HCT116 (cell line): Measurements from ENCODE around the gene BACH1. TPM values are rescaled to one million over a fixed set of nuclear protein-coding genes. Genes with fewer than 3 reads are reported as not detected.

Source experiments
- ATAC-seq: fragments of 200-7000 bp; cut with Tn5 transposase; 2 replicates; pipeline ENCODE4 v1.9.1; 2020; ENCODE audit warnings: mild to moderate bottlenecking, moderate library complexity
- BruUV-seq: library from RNA; stranded (reverse); fragments of 400-500 nt; replicated peaks from 2 replicates; lab custom pipeline; 2021; lab: Mats Ljungman, UMichigan
- CTCF ChIA-PET: fragments of 300-600 bp; sonication (Branson Sonifier 250); formaldehyde crosslinking; loops from one replicate; lab custom pipeline; 2021; ENCODE audit warnings: antibody characterized with exemption; lab: Charles Lee
- POLR2A ChIA-PET: fragments of 300-600, 350-600 bp; sonication (Branson Sonifier 250); formaldehyde crosslinking; loops from one replicate; lab custom pipeline; 2021; ENCODE audit warnings: antibody characterized with exemption; lab: Charles Lee
- RAD21 ChIA-PET, 2 experiments: fragments of 300-600 bp; sonication (Branson Sonifier 250); formaldehyde crosslinking; loops; one replicate each; lab custom pipeline; 2023; ENCODE audit warnings: low total read pairs in 2 of 2; ENCODE audit not compliant: uncharacterized antibody in 2 of 2, unreplicated experiment in 2 of 2, low non-redundant PET in 1 of 2; lab: Charles Lee
- DNase-seq: peaks from one replicate; pipeline ENCODE4 v3.0.0-alpha.2; 2010; ENCODE audit warnings: low read depth, low spot score
- H2AFZ ChIP-seq: fragments of 200-600 bp; shearing (Covaris generic), sonication (generic); 2 replicates; pipeline ENCODE4 v1.6.1; 2017; ENCODE audit warnings: low read depth, mixed run types, mixed read lengths, antibody characterized with exemption, low read length; ENCODE audit not compliant: poor library complexity, severe bottlenecking
- H3K27ac ChIP-seq: 2 replicates; pipeline ENCODE4 v1.5.1; 2012; ENCODE audit warnings: low read depth, low read length
- H3K27me3 ChIP-seq: fragments of 200-600 bp; sonication (generic); 2 replicates; pipeline ENCODE4 v1.6.1; 2016; ENCODE audit warnings: mixed run types, low read length, mixed read lengths; ENCODE audit not compliant: insufficient read depth
- H3K36me3 ChIP-seq, 2 experiments: fragments of 200-500 bp in 1 of 2; fragments of 200-600 bp in 1 of 2; sonication (Bioruptor generic) in 1 of 2; sonication (generic) in 1 of 2; 2 replicates each; pipeline versions ENCODE4 v1.5.1 to v1.6.1; 2014 to 2016; ENCODE audit warnings: low read length in 2 of 2, inconsistent platforms in 1 of 2, mixed read lengths in 1 of 2, mixed run types in 1 of 2; ENCODE audit not compliant: insufficient read depth in 2 of 2, control insufficient read depth in 1 of 2
- H3K4me1 ChIP-seq, 2 experiments: fragments of 200-600 bp in 1 of 2; sonication (generic) in 1 of 2; 2 replicates each; pipeline versions ENCODE4 v1.5.1 to v1.6.1; 2012 to 2017; ENCODE audit warnings: low read length in 2 of 2, inconsistent platforms in 1 of 2, mild to moderate bottlenecking in 1 of 2, mixed read lengths in 1 of 2, mixed run types in 1 of 2, moderate library complexity in 1 of 2; ENCODE audit not compliant: insufficient read depth in 2 of 2, control insufficient read depth in 1 of 2
- H3K4me2 ChIP-seq: fragments of 200-600 bp; sonication (generic); 2 replicates; pipeline ENCODE4 v1.6.1; 2017; ENCODE audit warnings: mixed run types, low read length, mixed read lengths
- H3K4me3 ChIP-seq, 2 experiments: fragments of 200-600 bp in 1 of 2; sonication (generic) in 1 of 2; replicated peaks in 1 of 2; 2 replicates each; pipeline ENCODE4 v1.5.1; 2011 to 2016; ENCODE audit warnings: low read length in 2 of 2, control low read depth in 1 of 2, low read depth in 1 of 2, mild to moderate bottlenecking in 1 of 2, mixed read lengths in 1 of 2, mixed run types in 1 of 2
- H3K79me2 ChIP-seq: fragments of 200-600 bp; sonication (generic); 2 replicates; pipeline ENCODE4 v1.6.1; 2017; ENCODE audit warnings: mild to moderate bottlenecking, mixed run types, low read length, moderate library complexity, mixed read lengths; ENCODE audit not compliant: insufficient read depth
- H3K9ac ChIP-seq: fragments of 200-600 bp; sonication (generic); 2 replicates; pipeline ENCODE4 v1.6.1; 2016; ENCODE audit warnings: low read length, mixed read lengths
- H3K9me2 ChIP-seq: fragments of 200-600 bp; sonication (generic), shearing (Covaris generic); 2 replicates; pipeline ENCODE4 v1.6.1; 2017; ENCODE audit warnings: mixed run types, mild to moderate bottlenecking, moderate library complexity; ENCODE audit not compliant: insufficient read depth
- H3K9me3 ChIP-seq, 2 experiments: fragments of 200-500 bp in 1 of 2; fragments of 200-600 bp in 1 of 2; sonication (Bioruptor generic) in 1 of 2; sonication (generic) in 1 of 2; 2 replicates each; pipeline ENCODE4 v1.6.1; 2014 to 2017; ENCODE audit warnings: low read length in 2 of 2, mixed read lengths in 2 of 2, inconsistent platforms in 1 of 2, low read depth in 1 of 2, mild to moderate bottlenecking in 1 of 2, mixed run types in 1 of 2, moderate library complexity in 1 of 2; ENCODE audit not compliant: control insufficient read depth in 1 of 2, insufficient read depth in 1 of 2
- H4K20me1 ChIP-seq: fragments of 200-600 bp; sonication (generic), shearing (Covaris generic); 2 replicates; pipeline ENCODE4 v1.6.1; 2017; ENCODE audit warnings: mixed run types, mild to moderate bottlenecking, moderate library complexity; ENCODE audit not compliant: insufficient read depth
- ATF3 ChIP-seq: IDR thresholded peaks from 2 replicates; pipeline ENCODE4 v1.6.1; 2012
- CBX3 ChIP-seq: IDR thresholded peaks from 2 replicates; pipeline ENCODE4 v1.6.1; 2012; ENCODE audit warnings: low read depth
- EGR1 ChIP-seq: IDR thresholded peaks from 2 replicates; pipeline ENCODE4 v1.6.1; 2012; ENCODE audit warnings: low read depth
- ELF1 ChIP-seq: IDR thresholded peaks from 2 replicates; pipeline ENCODE4 v1.6.1; 2012; ENCODE audit warnings: low read depth, borderline replicate concordance
- EZH2phosphoT487 ChIP-seq: fragments of 200-600 bp; IDR thresholded peaks from 2 replicates; pipeline ENCODE4 v1.6.1; 2018; ENCODE audit warnings: antibody characterized with exemption, borderline replicate concordance
- MAX ChIP-seq: IDR thresholded peaks from 2 replicates; pipeline ENCODE4 v1.6.1; 2012
- POLR2A ChIP-seq: IDR thresholded peaks from 2 replicates; pipeline ENCODE4 v1.7.0; 2011; ENCODE audit warnings: borderline replicate concordance; ENCODE audit not compliant: insufficient read depth, insufficient read length; ENCODE audit errors: extremely low read depth
- POLR2AphosphoS5 ChIP-seq: IDR thresholded peaks from 2 replicates; pipeline ENCODE4 v1.6.1; 2011; ENCODE audit warnings: mild to moderate bottlenecking, low read depth, low read length, moderate library complexity
- RAD21 ChIP-seq: IDR thresholded peaks from 2 replicates; pipeline ENCODE4 v1.6.1; 2012; ENCODE audit warnings: low read depth, mild to moderate bottlenecking
- REST ChIP-seq: IDR thresholded peaks from 2 replicates; pipeline ENCODE4 v1.6.1; 2012; ENCODE audit warnings: low read depth
- SIN3A ChIP-seq: IDR thresholded peaks from 2 replicates; pipeline ENCODE4 v1.6.1; 2012; ENCODE audit warnings: low read depth
- TCF7L2 ChIP-seq: IDR thresholded peaks from 2 replicates; pipeline ENCODE4 v1.7.0; 2011; ENCODE audit warnings: borderline replicate concordance, inconsistent platforms; ENCODE audit not compliant: insufficient read depth, insufficient read length; ENCODE audit errors: extremely low read depth
- ZFX ChIP-seq: fragments of 450-650 bp; IDR thresholded peaks from 2 replicates; pipeline ENCODE4 v1.6.1; 2017
- ZNF274 ChIP-seq: fragments of 200-500 bp; sonication (Bioruptor generic); IDR thresholded peaks from 2 replicates; pipeline ENCODE4 v1.6.1; 2014; ENCODE audit warnings: mild to moderate bottlenecking, low read depth, low read length, inconsistent platforms
- intact Hi-C: fragments of 100-400 bp; cut with micrococcal nuclease; formaldehyde crosslinking; loops from 2 replicates; pipeline ENCODE4 v1.10.0; 2022
- total RNA-seq: library from RNA; stranded (reverse); gene quantifications from one replicate; pipeline ENCODE4 v1.2.1, GENCODE V29; 2021; ENCODE audit not compliant: unreplicated experiment

Gene BACH1
- total RNA-seq, 1 experiment from 2014 or later, result 28.4 TPM

- no peak overlapping the region for H3K9ac ChIP-seq
- H3K4me1 ChIP-seq, result peaks cover 0 to 3% of the 10 kb centered on the region in 2 experiments; a peak in 1 of 4 replicates
- no TSS peak for BruUV-seq
- no peak for TF ChIP-seq REST
- no peak for TF ChIP-seq ATF3
- TF ChIP-seq TCF7L2, result no peak
- TF ChIP-seq ZNF274, result no peak
- no peak for TF ChIP-seq EZH2phosphoT487
- no peak for TF ChIP-seq MAX
- TF ChIP-seq SIN3A, result no peak
- TF ChIP-seq ZFX, result no peak
- TF ChIP-seq ELF1, result no peak
- TF ChIP-seq RAD21, result no peak
- TF ChIP-seq CBX3, result no peak
- no peak for TF ChIP-seq POLR2AphosphoS5
- TF ChIP-seq POLR2A, result no peak
- TF ChIP-seq EGR1, result no peak
- TF ChIP-seq, all 23 proteins: peak for 0
- Histone ChIP-seq H3K4me3 (no peak overlapping the region), H3K9me3 (no peaks in the 10 kb centered on the region), H3K9me2 (no peaks in the 10 kb centered on the region), H3K79me2 (peaks cover 99% of the 10 kb centered on the region), H3K4me2 (no peak overlapping the region), H3K36me3 (no peaks in the 10 kb centered on the region), H4K20me1 (no peaks in the 10 kb centered on the region), H3K27me3 (no peaks in the 10 kb centered on the region), H3K27ac (no peak overlapping the region), H2AFZ (no peak overlapping the region)
- ChIA-PET POLR2A (interaction anchor here (3.2 kb wide), 1 partner anchor 13 kb away, joined by 12 read pairs; the partner anchor contains the start of gene BACH1), CTCF (interaction anchor here (0.8 kb wide), 1 partner anchor 149 kb away, joined by 3 read pairs; no protein-coding TSS in a partner anchor), RAD21 (no interaction called here)
- DNase-seq, result no peak
- intact Hi-C loops, result no loop called here
- ATAC-seq, result no peak
Measured at GRCh38 chr21:29312981-29313380, 14.3 kb downstream of the BACH1 start.
